Erythroblast (primary cell): ENCODE measurements around the gene NRIP1.

Source experiments
- GATA1 ChIP-seq: IDR thresholded peaks from 2 replicates; pipeline ENCODE4 v1.6.1; 2011; ENCODE audit warnings: low read depth, mild to moderate bottlenecking, control low read depth, low read length, moderate library complexity
- POLR2A ChIP-seq: IDR thresholded peaks from 2 replicates; pipeline ENCODE4 v1.6.1; 2011; ENCODE audit warnings: mild to moderate bottlenecking, low read length

DNA sequence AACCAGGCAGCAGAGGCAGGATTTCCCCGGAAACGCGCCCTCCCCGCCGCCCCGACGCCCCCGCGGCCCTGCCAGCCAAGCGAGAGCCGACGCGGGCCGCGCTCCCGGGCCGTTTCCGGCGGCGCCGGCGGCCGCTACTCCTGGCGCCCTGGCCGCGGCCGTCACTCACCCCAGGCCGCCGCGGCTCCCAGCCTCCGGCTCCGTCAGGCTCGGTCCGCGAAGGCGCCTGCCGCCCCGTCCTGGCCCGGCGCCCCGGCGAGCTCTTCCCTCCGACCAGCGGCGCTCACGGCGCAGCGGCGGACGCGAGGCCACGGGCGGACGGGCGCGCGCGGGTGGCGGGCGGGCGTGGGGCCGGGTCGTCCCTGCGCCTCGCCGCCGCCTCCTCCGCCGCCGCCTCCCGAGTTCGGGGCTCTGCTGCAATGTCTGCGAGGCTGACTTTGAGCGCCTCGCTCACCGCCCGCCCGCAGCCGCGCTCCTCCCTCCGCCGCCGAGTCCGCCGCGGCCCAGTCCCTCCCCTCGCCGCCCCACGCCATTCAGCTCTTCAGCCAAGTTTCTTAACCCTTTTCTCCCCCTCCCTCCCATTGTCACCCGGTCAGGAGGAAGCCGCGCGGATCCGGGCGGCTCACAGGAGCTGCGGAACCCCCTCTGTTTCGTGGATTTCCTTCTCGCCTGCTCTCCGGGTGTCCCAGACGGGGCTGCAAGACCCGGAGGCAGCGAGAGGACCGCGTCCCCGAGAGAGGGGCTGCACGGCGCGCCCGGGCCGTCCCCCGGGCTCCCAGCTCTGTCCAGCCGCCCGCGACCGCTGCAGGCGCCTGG, at the start of gene NRIP1:
- TF ChIP-seq POLR2A (peak; percentile 40), GATA1 (no peak)
